Muscle of back (tissue), 11 donors: ENCODE data around the gene CACNA1C. TPM values are rescaled to one million over a fixed set of nuclear protein-coding genes. Genes with fewer than 3 reads are reported as not detected.
"Not testable (repeated sequence)": the region's sequence is repeated elsewhere in the genome, so short reads cannot be mapped to it uniquely, and the experiment has no call there.

Experiments used
- DNase-seq, 3 donors: peaks; one replicate each; pipeline versions ENCODE4 v3.0.0 to v3.0.0-alpha.2; 2013
- polyA plus RNA-seq, 10 donors: library from polyadenylated mRNA; unstranded; fragments of 120-200 nt; gene quantifications; one replicate each; pipeline ENCODE4 v1.2.1, GENCODE V29; 2013; ENCODE audit not compliant: insufficient read length in 10 of 10

CACNA1C gene
- polyA plus RNA-seq, 10 donors: 2.2 to 5.8 (median 3.5) TPM

DNA sequence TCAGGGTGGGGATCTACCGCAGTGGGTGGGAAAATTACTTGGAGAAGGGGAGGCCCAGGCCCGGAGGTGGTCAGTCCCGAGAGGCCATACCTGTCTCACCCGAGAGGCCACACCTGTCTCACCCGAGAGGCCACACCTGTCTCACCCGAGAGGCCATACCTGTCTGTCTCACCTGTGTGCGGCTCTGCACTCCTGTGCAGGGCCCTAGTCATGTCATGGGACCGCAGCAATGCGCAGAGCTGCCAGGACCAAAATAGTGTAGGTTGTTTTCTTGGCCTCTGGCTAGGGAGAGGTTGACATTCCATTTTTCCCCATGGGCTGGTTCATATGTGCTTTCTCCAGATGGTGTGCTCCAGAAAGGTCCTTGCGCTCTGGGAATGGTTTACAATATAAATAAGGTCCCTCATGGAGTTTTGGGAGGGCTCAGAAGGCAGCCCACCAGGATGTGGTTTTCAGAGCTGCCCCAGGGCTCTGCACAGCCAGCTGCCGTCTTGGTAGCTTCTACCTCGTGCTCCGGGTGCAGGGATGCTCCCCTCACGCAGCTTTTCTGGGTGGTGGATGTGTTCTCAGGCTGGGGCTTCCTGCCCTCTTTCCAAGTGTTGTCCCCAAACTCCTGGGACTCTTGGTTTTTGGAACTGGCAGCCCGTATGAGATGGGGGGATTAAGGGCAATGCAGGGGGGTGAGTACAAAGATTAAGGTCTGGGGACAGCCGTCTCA is 58.2 kb downstream of the CACNA1C start:
- DNase-seq: no peak

DNA sequence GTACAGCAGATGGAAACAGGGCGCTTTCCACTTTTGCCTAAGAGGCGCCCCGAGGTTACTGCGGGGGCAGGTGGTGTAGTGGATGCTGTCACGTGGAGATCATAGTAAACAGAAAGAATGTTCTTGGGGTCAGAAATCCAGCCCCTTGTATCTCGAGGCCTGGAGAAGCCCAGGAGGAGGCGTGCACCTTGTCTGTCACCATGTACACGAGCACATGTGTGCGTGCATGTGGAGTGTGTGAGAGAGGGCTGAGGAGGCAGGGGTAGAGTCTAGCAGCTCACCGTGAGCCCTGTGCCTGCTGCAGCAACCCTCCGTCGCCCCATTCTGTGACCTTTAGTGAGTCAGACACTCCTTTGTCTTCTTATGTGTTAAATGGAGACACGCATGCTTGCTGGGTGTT is 59.0 kb downstream of the CACNA1C start:
- DNase-seq: no peak

- DNase-seq: no peak
Measured at GRCh38 chr12:2112401-2112800, 59.6 kb downstream of the CACNA1C start.

DNA sequence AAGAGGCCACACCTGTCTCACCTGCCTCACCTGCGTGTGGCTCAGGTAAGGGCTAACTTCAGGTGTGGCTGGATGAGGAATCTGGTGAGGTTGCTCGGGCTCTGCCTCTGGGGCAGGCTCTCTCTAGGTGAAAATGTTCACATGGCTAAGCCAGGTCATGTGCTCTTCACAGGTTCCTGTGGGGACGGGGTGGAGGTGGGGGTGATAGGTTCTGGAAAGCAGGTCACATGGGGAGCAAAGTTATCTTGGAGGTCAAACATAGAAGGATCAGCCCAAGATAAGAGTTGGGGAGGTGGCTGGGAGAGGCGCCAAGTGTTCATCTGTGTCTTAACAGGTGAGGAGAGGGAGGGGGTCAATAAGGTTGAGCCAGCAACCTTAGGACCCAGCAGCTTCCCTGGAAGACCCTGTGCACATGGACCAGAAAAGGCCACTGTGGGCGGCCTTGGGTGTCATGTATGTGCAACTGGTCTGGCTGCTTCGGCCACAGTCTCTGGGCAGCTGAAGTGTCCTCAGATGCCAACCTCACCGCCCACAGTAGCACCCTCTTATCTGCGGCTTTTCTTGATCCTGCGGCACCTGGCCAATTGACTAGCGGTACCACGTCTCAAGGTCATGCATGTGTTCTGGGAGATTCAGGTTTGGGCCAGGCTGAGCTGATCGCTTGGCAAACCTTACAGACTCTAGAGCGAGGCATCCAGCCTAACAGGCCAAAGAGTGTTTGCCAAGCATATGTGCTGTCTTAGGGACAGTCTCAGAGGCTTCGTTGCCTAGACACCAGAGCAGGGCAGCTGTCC is 60.5 kb downstream of the CACNA1C start:
- DNase-seq: no peak

- DNase-seq: no peak
Measured at GRCh38 chr12:2114071-2114470, 61.3 kb downstream of the CACNA1C start.

- DNase-seq: no peak
Measured at GRCh38 chr12:2115101-2115845, 62.5 kb downstream of the CACNA1C start.

DNA sequence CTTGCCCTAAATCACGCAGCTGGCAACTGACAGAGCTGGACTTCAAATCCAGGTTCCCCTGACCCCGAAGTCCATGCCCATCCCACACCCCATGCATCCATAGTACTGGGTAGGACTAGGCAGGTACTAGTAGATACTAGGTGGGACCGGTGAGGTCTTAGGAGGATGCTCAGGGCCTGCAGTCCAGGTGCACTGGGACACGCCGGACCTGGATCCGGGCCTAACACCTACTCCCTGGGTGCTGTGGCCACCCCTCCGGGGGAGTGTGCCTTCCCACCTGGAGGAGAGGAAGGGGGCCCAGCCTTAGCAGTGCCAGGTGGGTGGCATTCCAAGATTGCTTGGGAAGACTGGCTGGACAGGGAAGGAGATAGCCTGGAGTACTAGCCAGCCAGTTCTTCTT is 64.8 kb downstream of the CACNA1C start:
- DNase-seq: no peak

DNA sequence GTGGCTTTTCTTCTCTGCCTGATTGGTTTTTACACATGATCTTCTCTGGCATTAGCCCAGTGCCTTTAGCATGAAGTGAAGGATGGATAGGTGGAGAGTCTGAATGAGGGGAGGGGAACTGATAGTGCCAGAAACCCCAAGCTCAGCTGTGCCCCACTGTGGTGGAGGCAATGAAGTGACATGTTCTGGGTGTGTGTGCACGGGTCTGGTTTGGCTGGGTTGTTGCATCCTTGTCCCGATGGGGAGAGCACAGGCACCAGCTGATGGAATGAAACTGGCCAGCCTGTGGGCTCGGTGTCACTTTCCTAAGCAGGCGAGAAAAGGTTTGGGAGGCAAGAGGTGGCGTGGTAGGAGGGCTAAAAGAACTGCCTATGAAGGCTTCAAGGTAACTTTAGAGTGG is 65.3 kb downstream of the CACNA1C start:
- no peak for DNase-seq

DNA sequence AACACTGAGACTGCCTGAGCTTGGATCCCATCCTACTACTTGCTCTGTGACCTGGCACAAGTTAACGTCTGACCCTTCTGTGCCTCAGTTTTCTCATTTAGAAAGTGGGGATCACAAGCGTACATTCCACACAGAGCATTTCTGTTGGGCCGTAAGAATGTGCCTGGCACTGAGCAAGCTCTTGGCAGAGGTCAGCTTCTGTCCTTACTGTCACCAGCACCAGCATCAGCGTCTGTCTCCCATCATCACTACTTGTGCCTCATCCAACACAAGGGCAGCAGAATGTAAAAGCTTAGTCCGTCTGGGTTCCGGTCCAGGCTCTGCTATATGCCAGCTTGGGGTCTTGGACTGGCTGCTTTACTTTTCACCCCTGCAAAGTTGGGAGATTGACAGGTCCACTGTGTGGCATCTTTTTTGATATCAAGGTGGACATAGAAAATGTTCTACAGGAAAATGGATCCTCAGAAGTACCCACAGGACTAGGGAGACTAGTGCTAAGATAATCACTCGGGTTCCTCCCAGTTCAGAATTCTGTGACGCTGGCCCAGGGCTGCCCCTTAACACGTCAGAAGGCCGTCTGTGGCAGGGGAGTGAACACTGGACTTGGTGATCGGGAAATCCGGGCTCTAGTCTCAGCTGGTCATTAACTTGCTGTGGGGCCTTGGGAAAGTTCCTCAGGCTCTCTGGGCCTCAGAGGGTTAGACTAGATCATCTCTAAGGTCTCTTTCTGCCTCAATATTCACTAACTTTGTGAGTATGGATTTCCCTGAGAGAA is 65.9 kb downstream of the CACNA1C start:
- DNase-seq: no peak

DNA sequence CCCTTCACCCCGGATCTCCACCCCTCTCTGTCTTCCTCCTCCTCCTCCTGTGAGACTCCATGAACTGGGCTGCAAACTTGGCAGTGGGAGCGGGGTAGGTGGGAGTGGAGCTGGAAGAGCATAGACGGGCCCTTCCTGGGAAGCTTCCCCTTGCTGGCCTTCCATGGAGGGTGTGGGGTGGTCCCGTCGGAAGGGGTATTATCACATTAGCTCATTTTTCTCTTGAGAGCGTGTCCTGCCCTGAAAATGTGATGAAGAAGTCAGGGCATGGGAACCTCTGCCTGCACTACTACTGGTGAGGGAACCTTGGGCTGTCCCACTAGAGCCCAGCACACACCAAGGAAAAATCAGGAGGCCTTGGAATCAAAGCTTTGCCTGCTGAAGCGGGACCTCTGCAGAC is 66.5 kb downstream of the CACNA1C start:
- DNase-seq: no peak

DNA sequence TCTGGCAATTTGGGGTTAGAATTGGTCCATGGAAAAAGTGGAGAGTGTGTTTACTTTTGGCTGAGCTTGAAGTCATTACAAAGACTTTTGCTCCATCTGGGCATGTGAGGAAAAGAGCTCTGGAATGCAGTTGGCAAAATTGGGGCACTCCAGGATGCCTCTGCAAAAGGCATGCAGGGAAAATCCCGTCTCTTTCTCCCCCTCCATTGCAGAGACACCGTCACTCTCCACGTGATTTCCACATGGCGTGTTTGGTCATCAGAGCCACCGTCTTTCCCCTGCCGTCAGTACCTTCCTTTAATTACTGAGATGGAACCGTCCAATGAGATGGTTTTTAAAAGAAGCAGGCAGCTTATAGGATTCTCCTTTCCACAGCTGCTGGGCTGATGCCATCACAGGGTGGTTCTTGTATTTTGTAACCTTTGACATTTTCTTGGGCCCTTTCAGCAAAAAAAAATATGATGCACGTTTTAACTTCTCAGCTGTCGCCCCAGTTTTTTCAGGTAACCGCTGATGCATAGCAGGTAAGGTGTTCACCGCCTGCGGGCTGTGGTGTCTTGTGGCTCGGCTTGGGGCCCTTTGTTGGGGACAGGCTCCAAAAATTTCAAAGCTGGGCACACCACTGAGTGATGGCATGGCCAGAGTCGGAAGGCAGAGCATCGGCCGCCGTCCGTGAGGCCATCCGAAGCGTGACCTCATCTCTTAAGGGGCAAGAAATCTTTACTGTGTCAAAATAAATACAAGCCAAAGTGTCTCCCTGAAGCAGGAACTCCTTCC is 68.4 kb downstream of the CACNA1C start:
- DNase-seq: no peak

DNA sequence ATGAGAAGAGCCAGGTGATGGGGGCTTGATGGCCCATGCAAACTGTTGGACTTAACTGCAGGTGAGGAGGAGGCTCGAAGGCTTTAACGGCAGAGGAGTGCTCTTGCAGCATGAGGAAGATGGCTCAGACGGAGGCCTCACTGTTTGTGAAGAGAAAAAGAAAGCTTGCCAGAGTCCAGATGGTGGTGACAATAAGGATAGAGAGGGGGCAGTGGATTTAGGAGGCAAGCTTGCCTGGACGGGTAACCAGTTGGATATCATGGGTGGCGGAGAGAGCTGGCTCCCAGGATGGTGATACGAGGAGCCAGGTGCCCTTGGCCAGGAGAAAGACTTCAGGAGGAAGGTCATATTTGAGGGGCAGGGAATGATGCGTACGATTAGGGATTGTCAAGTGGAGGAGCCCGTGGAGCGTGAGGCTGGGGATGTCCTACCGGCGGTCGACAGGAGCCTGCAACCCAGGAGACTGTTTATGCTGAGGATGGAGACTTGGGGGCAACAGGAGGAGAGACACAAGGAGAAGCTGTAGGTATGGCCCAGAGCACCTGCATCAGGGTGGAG is 71.8 kb downstream of the CACNA1C start:
- DNase-seq: no peak

- no peak for DNase-seq
Measured at GRCh38 chr12:2125651-2126522, 73.1 kb downstream of the CACNA1C start.

GRCh38 chr12:2126676-2127406 is 74.1 kb downstream of the CACNA1C start:
- no peak for DNase-seq

GRCh38 chr12:2129076-2129475 is 76.3 kb downstream of the CACNA1C start:
- peak in 1 of 3 donors; percentile 8 for DNase-seq

DNA sequence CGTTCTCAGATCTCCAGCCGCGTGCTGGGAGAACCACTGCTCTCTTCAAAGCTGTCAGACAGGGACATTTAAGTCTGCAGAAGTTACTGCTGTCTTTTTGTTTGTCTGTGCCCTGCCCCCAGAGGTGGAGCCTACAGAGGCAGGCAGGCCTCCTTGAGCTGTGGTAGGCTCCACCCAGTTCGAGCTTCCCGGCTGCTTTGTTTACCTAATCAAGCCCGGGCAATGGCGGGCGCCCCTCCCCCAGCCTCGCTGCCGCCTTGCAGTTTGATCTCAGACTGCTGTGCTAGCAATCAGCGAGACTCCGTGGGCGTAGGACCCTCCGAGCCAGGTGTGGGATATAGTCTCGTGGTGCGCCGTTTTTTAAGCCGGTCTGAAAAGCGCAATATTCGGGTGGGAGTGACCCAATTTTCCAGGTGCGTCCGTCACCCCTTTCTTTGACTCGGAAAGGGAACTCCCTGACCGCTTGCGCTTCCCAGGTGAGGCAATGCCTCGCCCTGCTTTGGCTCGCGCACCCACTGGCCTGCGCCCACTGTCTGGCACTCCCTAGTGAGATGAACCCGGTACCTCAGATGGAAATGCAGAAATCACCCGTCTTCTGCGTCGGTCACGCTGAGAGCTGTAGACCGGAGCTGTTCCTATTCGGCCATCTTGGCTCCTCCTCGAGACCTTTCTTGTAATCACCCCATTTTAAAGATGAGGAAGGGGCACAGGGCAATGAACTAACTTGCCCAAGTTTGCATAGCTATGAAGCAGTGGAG is 83.1 kb downstream of the CACNA1C start:
- DNase-seq: not testable (repeated sequence)

- DNase-seq: no peak
Measured at GRCh38 chr12:2136901-2137300, 84.1 kb downstream of the CACNA1C start.

DNA sequence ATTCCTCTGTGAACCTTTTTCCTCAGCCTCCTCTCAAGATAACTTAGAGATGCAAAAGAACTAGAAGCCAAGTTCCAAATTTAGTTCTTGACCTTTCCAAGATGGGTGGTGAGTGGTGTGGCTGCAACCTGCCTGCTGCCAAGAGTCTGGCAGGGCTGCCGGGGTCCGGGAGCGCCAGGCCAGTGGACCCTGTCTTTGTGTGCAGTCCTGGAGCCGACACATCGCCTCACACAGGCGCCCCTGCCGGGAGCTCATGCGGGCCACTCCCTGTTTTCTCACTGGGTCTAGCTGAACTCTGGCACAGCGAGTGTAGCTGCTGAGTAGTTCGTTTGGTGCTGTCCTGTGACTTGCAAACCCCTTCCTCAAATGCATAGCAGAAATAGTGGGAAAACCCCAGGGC is 84.9 kb downstream of the CACNA1C start:
- DNase-seq: no peak
